Retinal pigment epithelial cell (primary cell): ENCODE measurements around the gene KLK6.
"Not testable (repeated sequence)": the region's sequence is repeated elsewhere in the genome, so short reads cannot be mapped to it uniquely, and the experiment has no call there.

Experiments
- DNase-seq: peaks from one replicate; pipeline ENCODE4 v3.0.0-alpha.2; 2010; ENCODE audit warnings: low read depth
- H3K4me3 ChIP-seq: 2 replicates; pipeline ENCODE4 v1.5.1; 2011; ENCODE audit warnings: mild to moderate bottlenecking, low read length, control low read depth, moderate library complexity
- TF ChIP-seq, protein P1 (sequence below): conservative IDR thresholded peaks from 2 replicates; pipeline ENCODE4 v1.5.1; 2011; ENCODE audit warnings: low read depth, low read length, control low read depth, inconsistent platforms

The KLK6 gene

DNA sequence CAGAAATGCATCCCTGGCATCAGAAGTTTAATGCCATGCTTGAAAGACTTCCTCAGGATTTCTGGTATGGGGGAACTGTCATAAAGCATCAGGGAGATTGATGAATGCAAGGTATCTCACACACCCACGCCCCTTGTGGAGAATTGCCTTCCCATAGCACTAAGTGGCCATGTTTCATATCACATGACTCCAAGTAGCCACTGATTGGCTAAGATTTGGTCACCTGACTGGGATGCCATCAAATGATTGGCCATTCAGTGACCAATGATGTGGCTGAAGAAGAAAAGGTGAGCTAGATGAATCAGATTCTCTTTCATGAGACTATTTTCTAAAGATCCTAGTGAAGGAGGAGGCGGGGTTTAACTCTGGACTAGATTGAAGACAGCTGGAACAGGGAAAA is 24.7 kb upstream of the KLK6 start:
- TF ChIP-seq, protein P1, sequence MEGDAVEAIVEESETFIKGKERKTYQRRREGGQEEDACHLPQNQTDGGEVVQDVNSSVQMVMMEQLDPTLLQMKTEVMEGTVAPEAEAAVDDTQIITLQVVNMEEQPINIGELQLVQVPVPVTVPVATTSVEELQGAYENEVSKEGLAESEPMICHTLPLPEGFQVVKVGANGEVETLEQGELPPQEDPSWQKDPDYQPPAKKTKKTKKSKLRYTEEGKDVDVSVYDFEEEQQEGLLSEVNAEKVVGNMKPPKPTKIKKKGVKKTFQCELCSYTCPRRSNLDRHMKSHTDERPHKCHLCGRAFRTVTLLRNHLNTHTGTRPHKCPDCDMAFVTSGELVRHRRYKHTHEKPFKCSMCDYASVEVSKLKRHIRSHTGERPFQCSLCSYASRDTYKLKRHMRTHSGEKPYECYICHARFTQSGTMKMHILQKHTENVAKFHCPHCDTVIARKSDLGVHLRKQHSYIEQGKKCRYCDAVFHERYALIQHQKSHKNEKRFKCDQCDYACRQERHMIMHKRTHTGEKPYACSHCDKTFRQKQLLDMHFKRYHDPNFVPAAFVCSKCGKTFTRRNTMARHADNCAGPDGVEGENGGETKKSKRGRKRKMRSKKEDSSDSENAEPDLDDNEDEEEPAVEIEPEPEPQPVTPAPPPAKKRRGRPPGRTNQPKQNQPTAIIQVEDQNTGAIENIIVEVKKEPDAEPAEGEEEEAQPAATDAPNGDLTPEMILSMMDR: no peak
- no peak overlapping the region for H3K4me3 ChIP-seq
- no peak for DNase-seq

DNA sequence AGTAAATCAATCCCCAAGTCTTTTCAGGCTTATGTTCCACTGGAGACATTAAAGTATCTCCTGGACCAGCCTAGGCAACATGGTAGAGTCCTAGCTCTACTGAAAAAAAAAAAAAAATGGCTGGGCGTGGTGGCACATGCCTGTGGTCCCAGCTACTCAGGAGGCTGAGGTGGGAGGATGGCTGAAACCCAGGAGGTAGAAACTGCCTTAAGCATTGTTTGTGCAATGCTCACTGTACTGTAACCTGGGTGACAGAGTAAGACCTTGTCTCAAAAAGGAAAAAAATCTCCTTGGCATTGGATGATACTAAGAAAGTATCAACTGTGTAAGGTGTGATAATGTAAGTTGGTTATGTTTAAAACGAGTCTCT is 23.3 kb upstream of the KLK6 start:
- TF ChIP-seq, protein P1: no peak
- H3K4me3 ChIP-seq: no peak overlapping the region
- no peak for DNase-seq

DNA sequence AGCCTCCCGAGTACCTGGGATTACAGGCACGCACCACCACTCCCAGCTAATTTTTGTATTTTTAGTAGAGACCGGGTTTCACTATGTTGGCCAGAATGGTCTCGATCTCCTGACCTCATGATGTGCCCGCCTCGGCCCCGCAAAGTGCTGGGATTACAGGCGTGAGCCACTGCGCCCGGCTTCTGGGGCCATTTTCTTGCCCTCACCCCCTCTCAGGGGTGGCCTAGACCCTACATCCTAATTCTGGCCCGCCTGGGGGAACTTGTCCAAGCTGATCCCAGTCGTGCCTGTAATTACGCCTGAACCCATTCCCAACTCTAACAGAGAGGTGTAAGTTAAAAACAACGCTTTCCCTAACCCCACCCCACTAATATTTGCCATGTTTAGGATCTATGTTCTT is 15.0 kb upstream of the KLK6 start:
- not testable (repeated sequence) for H3K4me3 ChIP-seq

DNA sequence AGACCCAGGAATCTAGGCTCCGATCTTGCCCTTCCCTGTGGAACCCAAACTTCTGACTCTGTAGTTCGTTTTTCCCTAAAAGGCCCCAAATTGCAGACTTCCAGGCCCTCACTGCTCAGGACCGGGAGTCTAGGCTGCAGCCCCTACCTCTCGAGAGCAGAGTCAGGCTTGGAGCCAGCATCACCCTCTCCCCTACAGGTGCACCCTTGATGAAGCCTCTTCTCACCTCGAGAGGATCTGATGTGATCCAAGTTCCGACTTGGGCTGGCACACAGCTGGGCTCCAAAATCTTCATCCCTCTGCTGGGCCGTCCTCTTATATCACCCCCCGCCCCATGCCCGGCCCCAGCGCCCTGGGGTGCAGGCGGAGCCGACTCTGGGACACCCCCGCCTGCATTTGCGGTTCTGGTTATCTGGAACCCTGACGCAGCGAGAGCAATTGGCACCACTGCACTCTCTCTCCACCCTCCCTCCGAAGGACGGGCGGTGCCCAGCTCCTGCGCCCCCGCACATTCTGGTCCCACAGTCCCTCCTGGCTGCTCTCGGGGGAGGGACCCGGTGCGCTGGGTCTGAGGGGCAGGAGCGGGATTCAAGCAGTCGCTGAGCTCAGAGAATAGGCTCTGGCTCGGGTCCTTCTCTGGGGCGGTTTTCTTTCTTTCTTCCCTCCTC is 14.4 kb upstream of the KLK6 start, which contains the start of gene KLK7:
TSS of gene KLK7 (minus strand) at position 293 of the 668 bp plus-strand sequence. CDS start 1,518 bp downstream, outside the sequence.
- H3K4me3 ChIP-seq: no peak within 1 kb of the TSS
- TF ChIP-seq, protein P1: no peak
- DNase-seq: no peak

More for the DNA sequence above, 15.0 kb upstream of the KLK6 start:
- not testable (repeated sequence) for DNase-seq

DNA sequence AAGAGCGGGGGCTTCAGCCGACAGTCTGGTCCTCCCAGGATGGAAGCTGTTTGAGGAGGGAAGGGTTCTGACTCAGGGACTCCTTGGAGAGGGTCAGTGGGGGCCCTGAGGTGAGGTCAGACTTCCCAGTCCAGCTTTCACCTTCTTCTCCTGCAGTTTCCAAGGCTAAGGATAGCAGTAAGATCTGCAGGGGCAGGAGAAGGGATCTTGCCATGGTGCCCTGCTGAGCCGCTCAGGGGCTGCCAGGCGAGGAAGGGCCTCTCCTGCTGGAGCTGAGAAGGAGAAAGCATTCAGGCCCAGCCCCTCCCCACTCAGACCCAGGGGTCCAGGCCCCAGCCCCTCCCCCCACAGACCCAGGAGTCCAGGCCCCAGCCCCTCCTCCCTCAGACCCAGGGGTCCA is 12.8 kb upstream of the KLK6 start:
- no peak for DNase-seq
- H3K4me3 ChIP-seq: no peak overlapping the region
- TF ChIP-seq, protein P1: no peak

DNA sequence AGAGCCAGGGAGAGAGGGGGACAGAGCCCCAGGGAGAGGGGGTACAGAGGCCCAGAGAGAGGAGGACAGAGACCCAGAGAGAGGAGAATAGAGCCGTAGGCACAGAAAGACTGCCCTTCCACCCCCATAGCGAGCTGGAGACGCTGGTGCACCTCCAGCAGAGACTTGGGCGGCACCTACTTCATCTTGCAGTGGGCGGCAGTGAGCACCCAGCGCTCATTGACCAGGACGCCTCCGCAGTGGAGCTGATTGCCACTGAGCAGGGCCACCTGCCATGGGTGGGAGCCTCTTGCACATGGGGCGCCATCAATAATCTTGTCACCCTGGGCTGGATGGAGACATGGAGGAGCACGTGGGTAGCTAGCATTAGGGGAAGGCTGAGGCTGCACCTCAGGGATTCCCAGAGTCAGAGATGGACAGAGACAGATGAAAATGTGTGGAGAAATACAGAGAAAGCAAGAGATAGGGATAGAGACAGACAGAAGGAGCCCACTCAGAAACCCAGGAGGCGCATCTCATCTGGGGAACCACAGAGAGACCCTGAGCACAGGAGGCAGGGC is 12.3 kb upstream of the KLK6 start:
- no peak for DNase-seq
- TF ChIP-seq, protein P1: no peak
- H3K4me3 ChIP-seq: no peak overlapping the region

DNA sequence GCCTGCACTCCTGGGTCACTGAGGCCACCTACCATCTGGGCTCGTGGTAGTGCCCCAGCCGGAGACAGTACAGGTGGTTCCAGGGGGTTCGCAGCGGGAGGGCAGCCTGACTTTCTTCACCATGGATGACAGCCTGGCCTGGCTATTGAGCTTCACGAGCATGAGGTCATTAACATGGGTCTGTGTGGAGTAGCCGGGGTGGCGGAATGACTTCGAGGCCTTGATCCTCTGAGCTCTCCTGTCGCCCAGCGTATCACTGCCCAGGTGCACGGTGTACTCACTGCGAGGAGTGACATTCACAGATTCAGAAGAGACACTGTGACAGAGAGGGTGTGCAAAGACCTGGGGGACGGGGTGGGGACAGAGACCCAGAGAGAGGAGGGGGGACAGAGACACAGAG is 10.8 kb upstream of the KLK6 start:
- no peak for DNase-seq
- TF ChIP-seq, protein P1: no peak
- H3K4me3 ChIP-seq: no peak overlapping the region

DNA sequence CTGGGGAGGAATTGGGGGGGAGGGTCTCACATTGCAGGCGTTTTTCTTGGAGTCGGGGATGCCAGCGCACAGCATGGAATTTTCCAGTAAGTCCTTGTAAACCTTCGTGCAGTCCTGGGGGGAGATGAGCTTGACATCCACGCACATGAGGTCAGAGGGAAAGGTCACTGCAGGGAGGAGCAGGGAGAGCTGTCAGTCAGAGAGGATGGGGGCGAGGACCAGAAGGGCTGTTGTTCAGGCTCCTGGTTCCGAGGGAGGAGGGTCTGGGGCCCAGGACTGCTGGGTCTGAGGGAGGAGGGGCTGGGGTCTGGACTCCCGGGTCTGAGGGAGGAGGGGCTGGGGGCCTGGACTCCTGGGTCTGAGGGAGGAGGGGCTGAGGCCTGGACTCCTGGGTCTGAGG is 10.4 kb upstream of the KLK6 start:
- TF ChIP-seq, protein P1: no peak

More for the DNA sequence above, 10.4 kb upstream of the KLK6 start:
- H3K4me3 ChIP-seq: no peak overlapping the region
- no peak for DNase-seq
